ENCODE data around the gene UBR1. TPM values are rescaled to one million over a fixed set of nuclear protein-coding genes. Genes with fewer than 3 reads are reported as not detected.

The UBR1 gene
- total and polyA plus RNA-seq, 2 experiments from 2014 or later = 17.2 to 19.6 TPM

DNA sequence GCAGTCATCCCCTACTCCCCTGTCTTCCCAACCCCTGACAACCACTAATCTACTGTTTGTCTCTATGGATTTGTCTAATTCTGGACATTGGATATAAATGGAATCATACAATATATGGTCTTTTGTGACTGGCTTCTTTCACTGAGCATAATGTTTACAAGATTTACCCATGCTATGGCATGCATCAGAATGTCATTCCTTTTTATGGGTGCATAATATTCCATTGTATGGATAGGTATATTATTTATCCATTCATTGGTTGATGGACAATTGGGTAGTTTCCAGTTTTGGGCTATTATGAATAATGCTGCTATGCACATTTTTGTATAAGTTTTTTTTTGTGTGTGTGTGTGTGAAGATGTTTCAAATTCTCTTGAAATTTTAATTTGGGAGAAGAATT lies 168.7 kb downstream of the UBR1 start:
- no peaks in the 10 kb centered on the region; the same call in 2 of the 3 replicates for H3K9me3 Mint-ChIP-seq
- no peak overlapping the region for H3K4me3 Mint-ChIP-seq
- H3K4me2 ChIP-seq = no peak overlapping the region
- H3K79me2 ChIP-seq (replicated peaks; ENCODE audit: insufficient read depth) = no peaks in the 10 kb centered on the region
- no peaks in the 10 kb centered on the region for H3K9me2 ChIP-seq (ENCODE audit: insufficient read depth)
- H4K20me1 ChIP-seq (replicated peaks; ENCODE audit: insufficient read depth) = no peaks in the 10 kb centered on the region
- TF ChIP-seq NANOG (IDR thresholded peaks at IDR 0.05; ENCODE audit: borderline replicate concordance) (no peak), STAT1 (IDR thresholded peaks at IDR 0.05; ENCODE audit: unreplicated experiment) (no peak), JUNB (IDR thresholded peaks at IDR 0.05; ENCODE audit: unreplicated experiment) (no peak), ZNF114 (CRISPR knock-in tag; IDR thresholded peaks at IDR 0.05) (no peak), ZNF331 (CRISPR knock-in tag; IDR thresholded peaks at IDR 0.05; ENCODE audit: low read depth) (no peak)
- TF ChIP-seq, protein P1, sequence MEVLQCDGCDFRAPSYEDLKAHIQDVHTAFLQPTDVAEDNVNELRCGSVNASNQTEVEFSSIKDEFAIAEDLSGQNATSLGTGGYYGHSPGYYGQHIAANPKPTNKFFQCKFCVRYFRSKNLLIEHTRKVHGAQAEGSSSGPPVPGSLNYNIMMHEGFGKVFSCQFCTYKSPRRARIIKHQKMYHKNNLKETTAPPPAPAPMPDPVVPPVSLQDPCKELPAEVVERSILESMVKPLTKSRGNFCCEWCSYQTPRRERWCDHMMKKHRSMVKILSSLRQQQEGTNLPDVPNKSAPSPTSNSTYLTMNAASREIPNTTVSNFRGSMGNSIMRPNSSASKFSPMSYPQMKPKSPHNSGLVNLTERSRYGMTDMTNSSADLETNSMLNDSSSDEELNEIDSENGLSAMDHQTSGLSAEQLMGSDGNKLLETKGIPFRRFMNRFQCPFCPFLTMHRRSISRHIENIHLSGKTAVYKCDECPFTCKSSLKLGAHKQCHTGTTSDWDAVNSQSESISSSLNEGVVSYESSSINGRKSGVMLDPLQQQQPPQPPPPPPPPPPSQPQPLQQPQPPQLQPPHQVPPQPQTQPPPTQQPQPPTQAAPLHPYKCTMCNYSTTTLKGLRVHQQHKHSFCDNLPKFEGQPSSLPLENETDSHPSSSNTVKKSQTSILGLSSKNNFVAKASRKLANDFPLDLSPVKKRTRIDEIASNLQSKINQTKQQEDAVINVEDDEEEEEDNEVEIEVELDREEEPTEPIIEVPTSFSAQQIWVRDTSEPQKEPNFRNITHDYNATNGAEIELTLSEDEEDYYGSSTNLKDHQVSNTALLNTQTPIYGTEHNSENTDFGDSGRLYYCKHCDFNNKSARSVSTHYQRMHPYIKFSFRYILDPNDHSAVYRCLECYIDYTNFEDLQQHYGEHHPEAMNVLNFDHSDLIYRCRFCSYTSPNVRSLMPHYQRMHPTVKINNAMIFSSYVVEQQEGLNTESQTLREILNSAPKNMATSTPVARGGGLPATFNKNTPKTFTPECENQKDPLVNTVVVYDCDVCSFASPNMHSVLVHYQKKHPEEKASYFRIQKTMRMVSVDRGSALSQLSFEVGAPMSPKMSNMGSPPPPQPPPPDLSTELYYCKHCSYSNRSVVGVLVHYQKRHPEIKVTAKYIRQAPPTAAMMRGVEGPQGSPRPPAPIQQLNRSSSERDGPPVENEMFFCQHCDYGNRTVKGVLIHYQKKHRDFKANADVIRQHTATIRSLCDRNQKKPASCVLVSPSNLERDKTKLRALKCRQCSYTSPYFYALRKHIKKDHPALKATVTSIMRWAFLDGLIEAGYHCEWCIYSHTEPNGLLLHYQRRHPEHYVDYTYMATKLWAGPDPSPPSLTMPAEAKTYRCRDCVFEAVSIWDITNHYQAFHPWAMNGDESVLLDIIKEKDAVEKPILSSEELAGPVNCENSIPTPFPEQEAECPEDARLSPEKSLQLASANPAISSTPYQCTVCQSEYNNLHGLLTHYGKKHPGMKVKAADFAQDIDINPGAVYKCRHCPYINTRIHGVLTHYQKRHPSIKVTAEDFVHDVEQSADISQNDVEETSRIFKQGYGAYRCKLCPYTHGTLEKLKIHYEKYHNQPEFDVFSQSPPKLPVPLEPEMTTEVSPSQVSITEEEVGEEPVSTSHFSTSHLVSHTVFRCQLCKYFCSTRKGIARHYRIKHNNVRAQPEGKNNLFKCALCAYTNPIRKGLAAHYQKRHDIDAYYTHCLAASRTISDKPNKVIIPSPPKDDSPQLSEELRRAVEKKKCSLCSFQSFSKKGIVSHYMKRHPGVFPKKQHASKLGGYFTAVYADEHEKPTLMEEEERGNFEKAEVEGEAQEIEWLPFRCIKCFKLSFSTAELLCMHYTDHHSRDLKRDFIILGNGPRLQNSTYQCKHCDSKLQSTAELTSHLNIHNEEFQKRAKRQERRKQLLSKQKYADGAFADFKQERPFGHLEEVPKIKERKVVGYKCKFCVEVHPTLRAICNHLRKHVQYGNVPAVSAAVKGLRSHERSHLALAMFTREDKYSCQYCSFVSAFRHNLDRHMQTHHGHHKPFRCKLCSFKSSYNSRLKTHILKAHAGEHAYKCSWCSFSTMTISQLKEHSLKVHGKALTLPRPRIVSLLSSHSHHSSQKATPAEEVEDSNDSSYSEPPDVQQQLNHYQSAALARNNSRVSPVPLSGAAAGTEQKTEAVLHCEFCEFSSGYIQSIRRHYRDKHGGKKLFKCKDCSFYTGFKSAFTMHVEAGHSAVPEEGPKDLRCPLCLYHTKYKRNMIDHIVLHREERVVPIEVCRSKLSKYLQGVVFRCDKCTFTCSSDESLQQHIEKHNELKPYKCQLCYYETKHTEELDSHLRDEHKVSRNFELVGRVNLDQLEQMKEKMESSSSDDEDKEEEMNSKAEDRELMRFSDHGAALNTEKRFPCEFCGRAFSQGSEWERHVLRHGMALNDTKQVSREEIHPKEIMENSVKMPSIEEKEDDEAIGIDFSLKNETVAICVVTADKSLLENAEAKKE (CRISPR knock-in tag; IDR thresholded peaks at IDR 0.05) = no peak
- TF ChIP-seq, protein P2, sequence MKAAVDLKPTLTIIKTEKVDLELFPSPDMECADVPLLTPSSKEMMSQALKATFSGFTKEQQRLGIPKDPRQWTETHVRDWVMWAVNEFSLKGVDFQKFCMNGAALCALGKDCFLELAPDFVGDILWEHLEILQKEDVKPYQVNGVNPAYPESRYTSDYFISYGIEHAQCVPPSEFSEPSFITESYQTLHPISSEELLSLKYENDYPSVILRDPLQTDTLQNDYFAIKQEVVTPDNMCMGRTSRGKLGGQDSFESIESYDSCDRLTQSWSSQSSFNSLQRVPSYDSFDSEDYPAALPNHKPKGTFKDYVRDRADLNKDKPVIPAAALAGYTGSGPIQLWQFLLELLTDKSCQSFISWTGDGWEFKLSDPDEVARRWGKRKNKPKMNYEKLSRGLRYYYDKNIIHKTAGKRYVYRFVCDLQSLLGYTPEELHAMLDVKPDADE (IDR thresholded peaks at IDR 0.05) = no peak
- TF ChIP-seq, protein P3, sequence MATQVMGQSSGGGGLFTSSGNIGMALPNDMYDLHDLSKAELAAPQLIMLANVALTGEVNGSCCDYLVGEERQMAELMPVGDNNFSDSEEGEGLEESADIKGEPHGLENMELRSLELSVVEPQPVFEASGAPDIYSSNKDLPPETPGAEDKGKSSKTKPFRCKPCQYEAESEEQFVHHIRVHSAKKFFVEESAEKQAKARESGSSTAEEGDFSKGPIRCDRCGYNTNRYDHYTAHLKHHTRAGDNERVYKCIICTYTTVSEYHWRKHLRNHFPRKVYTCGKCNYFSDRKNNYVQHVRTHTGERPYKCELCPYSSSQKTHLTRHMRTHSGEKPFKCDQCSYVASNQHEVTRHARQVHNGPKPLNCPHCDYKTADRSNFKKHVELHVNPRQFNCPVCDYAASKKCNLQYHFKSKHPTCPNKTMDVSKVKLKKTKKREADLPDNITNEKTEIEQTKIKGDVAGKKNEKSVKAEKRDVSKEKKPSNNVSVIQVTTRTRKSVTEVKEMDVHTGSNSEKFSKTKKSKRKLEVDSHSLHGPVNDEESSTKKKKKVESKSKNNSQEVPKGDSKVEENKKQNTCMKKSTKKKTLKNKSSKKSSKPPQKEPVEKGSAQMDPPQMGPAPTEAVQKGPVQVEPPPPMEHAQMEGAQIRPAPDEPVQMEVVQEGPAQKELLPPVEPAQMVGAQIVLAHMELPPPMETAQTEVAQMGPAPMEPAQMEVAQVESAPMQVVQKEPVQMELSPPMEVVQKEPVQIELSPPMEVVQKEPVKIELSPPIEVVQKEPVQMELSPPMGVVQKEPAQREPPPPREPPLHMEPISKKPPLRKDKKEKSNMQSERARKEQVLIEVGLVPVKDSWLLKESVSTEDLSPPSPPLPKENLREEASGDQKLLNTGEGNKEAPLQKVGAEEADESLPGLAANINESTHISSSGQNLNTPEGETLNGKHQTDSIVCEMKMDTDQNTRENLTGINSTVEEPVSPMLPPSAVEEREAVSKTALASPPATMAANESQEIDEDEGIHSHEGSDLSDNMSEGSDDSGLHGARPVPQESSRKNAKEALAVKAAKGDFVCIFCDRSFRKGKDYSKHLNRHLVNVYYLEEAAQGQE (IDR thresholded peaks at IDR 0.05; ENCODE audit: unreplicated experiment) = no peak
- no peaks in the 10 kb centered on the region for H3K36me3 ChIP-seq (ENCODE audit: insufficient read depth)
- H3K4me3 ChIP-seq = no peak overlapping the region
- no peaks in the 10 kb centered on the region for H3F3A ChIP-seq (replicated peaks; ENCODE audit: low read depth)
- DNase-seq (ENCODE audit: low spot score) (no peak), ATAC-seq (no peak)
- H3K27me3 Mint-ChIP-seq (ENCODE audit: insufficient read depth, low read depth, poor library complexity) = no peaks in the 10 kb centered on the region
- no peak overlapping the region for H2AFZ ChIP-seq
- H3K36me3 Mint-ChIP-seq (ENCODE audit: low read depth) = no peaks in the 10 kb centered on the region
- no peak overlapping the region for H3K27ac ChIP-seq (ENCODE audit: low read depth)
- no peaks in the 10 kb centered on the region for H3K4me1 Mint-ChIP-seq
- H3K4me1 ChIP-seq (ENCODE audit: insufficient read depth) = no peaks in the 10 kb centered on the region
- no peak overlapping the region for H3K27ac Mint-ChIP-seq
- H3K27me3 ChIP-seq (ENCODE audit: insufficient read depth) = no peaks in the 10 kb centered on the region
